GM12874 (cell line): ENCODE results near the gene APCDD1L.

Source experiments
- TF ChIP-seq, protein P1 (sequence below): IDR thresholded peaks from 2 replicates; pipeline ENCODE4 v1.5.1; 2011; ENCODE audit warnings: low read depth, mild to moderate bottlenecking, control low read depth, low read length, moderate library complexity; ENCODE audit not compliant: insufficient read depth

APCDD1L gene

GRCh38 chr20:58428364-58428763 lies 86.8 kb downstream of the APCDD1L start:
- TF ChIP-seq, protein P1, sequence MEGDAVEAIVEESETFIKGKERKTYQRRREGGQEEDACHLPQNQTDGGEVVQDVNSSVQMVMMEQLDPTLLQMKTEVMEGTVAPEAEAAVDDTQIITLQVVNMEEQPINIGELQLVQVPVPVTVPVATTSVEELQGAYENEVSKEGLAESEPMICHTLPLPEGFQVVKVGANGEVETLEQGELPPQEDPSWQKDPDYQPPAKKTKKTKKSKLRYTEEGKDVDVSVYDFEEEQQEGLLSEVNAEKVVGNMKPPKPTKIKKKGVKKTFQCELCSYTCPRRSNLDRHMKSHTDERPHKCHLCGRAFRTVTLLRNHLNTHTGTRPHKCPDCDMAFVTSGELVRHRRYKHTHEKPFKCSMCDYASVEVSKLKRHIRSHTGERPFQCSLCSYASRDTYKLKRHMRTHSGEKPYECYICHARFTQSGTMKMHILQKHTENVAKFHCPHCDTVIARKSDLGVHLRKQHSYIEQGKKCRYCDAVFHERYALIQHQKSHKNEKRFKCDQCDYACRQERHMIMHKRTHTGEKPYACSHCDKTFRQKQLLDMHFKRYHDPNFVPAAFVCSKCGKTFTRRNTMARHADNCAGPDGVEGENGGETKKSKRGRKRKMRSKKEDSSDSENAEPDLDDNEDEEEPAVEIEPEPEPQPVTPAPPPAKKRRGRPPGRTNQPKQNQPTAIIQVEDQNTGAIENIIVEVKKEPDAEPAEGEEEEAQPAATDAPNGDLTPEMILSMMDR, result no peak

DNA sequence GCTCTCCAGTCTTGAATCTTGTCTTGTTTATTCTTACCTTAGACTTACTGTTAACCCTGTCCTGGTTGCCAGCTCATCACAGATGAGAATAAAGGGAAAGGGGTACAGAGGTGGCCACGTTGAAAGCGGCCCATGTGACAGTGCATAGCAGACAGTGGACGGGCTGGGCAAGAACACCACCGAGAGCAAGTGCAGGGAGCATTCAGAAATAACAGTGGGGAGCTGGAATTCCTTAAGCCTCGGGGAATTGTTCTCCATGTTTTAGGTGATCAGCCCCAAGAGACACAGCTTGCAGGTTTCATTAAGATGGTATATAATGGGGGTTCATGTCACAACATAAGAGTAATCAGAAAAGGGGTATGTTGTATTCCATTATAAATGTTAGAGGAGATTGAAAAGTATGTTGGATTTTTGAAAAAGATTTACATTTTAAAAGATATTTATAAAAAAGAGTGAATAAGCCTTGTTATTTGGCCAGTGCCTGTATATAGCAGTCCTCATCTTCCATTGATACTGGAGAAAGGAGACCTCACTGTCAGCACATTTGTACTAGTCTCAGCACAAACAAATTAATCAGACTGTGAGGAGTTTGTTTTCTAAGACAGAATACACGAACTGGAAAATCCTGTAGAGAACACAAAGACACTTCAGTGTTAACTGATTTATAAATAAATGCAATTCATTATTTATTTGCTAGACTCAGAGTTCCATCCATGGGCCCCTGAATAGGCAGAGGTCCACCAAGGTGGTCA lies 90.8 kb downstream of the APCDD1L start:
- TF ChIP-seq, protein P1, result no peak

- TF ChIP-seq, protein P1, result no peak
Observed at GRCh38 chr20:58421497-58421850, 93.7 kb downstream of the APCDD1L start.

- TF ChIP-seq, protein P1, result no peak
Observed at GRCh38 chr20:58420798-58421496, 94.3 kb downstream of the APCDD1L start.

- TF ChIP-seq, protein P1, result no peak
Observed at GRCh38 chr20:58418949-58419748, 96.0 kb downstream of the APCDD1L start.

- TF ChIP-seq, protein P1, result no peak
Observed at GRCh38 chr20:58417438-58417837, 97.8 kb downstream of the APCDD1L start.

DNA sequence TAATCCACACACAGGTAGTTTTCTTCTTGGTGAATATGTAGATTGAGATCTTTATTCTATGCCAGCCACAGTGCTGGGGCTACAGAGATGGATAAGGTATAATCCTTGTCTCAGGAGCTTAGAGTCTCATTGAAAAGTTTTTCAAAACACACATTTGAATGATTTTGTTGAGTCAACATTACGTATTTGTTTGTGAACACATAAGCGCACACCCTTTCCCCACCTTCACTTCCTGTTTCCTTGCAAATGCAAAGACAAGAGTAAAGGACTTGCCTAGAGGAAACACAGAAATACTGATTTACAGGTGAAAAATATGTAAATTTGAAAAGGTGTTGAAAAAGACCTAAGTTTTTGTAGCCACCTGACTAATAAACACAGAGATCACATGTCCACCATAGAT lies 98.4 kb downstream of the APCDD1L start:
- TF ChIP-seq, protein P1, result no peak
